Stimulated activated CD8-positive, alpha-beta memory T cell treated with anti-CD3 and anti-CD28 coated beads, Interleukin-15, amount 100 ng/mL, for 48 hours (primary cell): Measurements from ENCODE around the gene LRCH1.

Experiments
- DNase-seq, 2 donors: peaks; one replicate each; pipeline ENCODE4 v3.0.0-alpha.2; 2020; ENCODE audit warnings: low read depth in 2 of 2

Gene LRCH1

DNA sequence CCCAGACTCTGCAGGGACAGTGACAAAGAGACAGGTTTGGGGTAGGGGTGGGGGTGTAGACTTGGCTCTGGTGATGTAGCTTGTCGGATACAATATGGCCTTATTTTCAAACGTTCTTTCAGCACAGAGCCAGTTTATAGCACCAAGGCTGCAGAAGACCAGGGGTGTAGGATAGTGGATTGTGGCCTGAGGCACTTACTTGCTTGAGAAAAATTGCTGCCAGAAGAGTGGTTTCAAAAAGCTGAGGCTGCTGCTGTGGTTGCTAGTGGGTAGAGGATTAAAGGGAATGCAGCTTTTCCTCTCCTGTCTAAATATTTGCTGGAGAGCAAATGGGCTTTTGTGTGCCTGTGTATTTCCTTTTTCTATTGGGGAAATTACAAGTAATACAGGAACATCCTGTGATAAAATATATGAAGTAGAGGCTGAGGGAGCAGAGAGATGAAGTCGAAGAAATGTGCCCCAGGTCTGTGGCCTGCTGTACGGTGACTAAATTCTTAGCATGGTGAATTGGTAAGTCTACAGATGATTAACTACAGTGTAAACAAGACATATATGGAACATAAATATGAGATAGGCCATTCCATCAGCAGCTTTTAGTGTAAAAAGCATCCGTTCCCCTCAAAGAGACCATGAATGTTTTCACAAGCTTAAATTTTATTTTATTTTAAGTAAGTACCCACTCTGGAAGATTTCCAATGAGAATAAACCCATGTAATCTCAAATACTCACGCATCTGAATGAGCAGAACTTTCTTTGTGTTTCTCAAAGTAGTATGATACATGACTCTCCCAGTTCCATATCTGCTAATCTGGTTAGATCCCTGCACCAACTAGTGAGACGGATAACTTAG, 112.9 kb downstream of the LRCH1 start:
- no peak for DNase-seq

DNA sequence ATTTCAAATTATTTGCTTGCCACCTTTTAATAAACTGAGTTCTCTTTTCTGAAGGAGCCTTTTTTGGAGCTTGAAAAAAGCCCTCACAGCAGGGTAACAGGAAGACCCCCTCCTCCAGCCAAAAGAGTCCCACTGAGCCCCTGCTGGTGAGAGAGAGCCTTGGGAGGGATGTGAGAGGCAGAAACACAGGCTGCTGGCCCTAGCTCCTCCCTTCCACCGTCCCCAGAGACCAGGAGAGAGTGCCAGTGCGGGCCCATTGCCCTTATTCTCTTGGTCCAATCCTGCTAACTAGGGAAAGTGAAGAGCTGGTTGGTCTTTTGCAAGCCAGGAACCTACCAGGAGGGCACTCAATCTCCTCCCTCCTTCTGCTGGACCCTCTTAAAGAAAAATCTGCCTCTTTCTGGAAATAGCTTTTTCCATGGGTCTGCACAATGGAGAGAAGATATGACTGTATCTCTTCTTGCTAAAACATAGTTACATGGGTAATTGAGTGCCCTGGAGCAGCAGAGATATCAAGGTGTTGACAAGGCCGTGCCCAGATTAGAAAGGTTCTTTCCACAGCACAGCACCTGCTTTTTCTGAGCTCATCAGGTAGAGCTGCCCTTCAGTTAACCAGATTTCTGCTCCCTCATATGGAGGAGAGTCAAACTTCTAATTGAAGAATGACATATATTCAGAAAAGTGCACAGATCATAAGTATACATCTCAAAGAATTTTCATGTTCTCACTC, 113.9 kb downstream of the LRCH1 start:
- no peak for DNase-seq

DNA sequence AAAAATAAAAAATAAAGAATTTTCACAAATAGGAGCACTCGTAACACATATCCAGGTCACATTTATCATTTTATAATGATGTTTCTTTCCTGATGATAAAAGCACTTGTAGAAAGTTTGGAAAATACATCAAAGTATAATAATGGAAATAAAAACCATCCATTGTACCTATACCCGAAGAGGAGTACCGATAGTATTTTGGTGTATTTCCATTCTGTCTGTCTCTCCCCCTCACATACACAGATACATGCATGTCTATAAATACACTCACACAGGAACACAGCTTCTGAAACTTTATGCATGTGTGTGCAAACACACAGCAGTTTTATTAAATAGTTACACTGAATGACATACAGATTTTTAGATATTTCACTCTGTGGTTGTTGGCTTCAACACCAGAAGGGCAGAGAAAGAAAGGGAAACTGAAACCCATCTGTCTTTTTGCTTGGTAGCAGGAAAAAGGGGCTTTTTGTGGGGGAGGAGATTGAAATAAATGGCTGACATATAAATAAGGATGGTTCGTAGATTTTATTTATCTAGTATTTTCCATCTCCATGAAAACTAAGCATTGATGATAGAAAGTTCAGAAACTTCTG, 114.8 kb downstream of the LRCH1 start:
- no peak for DNase-seq

DNA sequence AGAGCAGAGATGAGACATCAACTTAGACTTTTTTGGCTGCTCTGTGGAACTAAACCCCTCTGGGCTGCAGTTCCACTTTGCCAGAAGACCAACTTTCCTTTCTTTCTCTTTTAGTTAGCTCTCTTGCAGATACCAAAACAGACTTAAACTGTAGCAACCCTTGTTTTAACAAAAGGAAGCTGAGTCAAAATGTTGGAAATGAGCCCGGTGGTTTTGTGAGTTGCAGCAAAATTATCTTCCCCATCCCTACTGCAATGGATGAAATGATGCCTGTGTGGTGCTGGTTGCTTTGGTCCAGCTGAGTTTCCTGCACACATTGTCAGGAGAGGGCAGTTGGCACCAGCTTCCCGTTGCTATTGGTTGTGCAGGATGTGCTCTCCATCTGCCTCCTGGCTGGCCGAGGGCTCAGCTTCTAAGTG, 115.3 kb downstream of the LRCH1 start:
- no peak for DNase-seq

DNA sequence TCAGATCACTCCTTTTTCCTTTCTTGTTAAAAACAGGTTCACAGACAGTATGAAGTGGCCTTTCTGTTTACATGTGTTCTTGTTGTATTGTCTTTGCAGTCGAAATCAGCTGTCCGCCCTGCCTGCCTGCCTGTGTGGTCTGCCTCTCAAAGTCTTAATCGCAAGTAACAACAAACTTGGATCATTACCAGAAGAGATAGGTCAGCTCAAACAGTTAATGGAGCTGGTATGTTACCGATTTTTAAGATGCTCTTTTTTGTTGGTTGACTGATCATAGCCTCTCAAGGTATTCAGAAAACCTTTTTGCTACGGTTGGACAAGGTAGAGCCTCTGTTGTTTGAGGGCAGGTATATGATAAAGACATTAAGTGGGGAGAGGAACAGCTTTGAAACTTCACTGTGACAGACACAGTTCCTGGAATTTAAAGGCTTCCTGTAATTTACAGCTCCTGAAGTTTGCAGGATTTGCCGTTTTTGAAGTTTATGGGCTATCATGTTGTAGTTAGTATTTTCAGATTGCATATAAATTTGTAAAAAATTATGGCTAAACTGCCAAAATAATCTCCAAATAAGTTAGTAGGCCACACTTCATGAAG, 116.1 kb downstream of the LRCH1 start:
- no peak for DNase-seq

DNA sequence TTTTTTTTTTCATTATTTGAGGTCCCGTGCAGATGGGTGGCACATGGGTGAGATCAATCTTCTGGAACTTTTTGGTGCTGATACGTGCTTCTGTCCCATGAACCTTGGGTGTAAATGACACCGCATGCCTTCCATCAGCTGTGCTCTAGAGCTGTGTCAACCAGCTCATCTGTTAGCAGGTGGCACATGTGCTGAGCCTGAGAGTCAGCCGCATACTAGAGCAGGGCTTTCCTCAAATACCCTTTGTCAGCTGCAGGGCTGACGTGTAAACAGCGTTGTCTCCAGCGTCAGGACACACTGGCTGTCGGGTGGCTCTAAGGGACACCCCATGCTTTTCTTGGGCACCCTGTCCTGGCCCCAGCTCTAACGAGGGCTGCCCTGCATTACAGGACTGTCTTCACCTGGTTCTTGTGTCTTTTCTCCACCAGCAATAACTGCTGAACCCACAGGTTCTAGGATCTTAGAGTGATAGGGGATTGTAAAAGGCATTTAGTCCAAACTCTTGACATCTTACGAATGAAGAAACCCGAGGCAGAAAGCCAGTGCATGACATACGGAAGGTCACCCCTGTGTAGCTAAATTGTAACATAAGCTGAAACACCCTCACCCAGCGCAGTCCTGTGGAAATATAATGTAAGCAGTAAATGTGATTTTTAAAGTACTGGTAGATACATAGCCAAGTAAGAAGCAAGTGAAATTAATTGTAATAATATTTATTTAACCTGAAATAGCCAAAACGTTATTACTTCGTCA, 119.5 kb downstream of the LRCH1 start:
- DNase-seq = no peak

DNA sequence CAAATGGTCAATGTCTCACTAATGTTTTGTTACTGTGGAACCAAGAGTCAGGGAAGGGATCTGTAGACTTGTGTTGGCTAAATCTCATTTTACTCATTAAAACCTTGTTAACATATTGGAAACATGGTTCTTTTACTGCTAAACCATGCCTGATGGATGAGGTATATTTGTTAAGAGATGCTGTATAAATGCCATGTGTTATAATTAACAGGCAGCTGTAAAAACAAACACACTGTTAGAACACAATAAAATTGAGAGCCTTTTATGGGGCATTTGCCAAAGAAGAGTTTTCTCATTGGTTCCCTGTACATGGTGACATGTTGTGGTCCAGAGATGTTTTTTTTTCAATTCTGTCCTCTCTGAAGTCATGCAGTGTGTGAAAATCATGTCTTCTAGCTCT, 122.0 kb downstream of the LRCH1 start:
- DNase-seq = no peak

DNA sequence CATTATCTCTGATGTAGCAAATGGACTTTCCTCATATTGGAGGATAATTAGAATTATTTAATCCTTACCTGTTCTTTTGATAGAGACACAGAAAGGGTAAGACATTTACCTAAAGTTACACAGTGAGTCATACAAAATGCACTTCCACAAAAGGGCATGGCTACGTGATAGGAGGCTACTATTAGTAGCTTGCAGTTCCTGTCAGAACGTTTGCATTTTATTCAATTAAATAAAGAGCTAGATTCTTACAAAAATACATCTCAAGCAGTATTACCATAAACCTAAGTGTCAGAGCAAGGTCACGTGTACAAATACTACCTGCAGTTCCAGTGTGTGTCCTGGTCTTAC, 123.4 kb downstream of the LRCH1 start:
- no peak for DNase-seq

DNA sequence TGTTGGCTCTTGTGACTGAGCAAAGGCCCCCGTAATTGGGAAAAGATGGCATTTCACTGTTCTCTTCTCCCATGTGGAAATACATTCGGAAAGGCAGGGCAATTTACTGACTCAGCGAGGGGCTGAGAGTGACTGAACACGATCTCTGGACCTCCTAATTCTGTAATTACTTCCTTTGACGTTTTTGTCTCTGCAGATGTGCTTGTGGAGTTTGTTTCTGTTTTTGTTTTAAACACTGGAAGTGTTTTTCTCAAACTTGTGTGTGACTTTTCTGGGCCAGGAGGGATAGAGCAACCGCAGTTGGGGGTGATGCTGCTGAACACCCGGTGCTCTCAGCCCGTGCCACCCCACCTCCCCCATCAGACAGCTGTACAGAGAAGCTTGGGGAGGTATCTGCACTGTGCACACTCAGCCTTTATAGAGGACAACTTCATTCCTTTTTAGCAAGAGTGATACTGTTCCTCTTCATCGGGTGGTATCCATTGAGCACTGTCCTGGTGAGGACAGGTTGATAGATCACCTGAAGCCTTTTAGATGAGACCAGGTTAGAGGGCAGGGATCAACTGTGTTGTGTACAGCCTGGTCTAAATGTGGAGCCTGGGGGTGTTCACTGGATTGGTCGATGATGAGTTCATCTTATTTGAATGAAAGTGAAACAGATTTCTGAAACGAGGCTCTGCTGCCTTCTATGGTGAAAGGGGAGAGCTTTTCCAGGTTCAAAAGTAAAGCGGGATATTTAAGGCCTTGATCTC, 126.6 kb downstream of the LRCH1 start:
- DNase-seq = no peak

DNA sequence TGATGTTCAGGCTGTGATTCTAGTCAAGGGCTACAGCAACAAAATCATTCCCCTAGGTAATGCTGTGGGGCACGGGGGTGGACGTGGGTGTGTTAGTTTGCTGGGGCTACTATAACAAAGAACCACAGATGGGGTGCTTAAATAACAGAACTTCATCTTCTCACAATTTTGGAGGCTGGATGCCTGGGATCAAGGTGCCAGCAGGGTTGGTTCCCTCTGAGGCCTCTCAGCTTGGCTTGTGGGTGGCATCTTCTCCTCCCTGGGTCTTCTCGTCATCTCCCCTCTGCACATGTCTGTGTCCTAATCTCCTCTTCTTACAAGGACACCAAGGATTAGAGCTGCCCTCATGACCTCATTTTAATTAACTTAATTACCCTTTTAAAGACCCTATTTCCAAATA, 129.0 kb downstream of the LRCH1 start:
- DNase-seq = no peak

DNA sequence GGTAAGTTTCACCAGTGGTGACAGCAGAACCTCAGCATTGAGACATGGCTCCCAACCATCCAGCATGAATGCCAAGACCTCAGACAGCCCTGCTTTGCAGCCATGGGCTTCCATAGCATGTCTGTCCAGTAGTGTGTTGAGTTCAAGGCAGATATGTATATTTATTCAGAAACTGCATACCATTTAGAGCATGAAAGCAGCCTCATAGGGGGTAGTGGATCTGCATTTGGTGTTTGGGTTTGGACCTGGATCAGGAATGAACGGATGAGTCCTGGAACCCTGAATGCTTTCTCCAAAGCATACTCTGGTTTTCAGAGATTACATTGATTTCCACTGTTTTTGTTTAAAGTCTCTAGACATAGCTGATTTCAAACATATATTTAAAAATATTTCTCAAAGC, 129.7 kb downstream of the LRCH1 start:
- DNase-seq = no peak

DNA sequence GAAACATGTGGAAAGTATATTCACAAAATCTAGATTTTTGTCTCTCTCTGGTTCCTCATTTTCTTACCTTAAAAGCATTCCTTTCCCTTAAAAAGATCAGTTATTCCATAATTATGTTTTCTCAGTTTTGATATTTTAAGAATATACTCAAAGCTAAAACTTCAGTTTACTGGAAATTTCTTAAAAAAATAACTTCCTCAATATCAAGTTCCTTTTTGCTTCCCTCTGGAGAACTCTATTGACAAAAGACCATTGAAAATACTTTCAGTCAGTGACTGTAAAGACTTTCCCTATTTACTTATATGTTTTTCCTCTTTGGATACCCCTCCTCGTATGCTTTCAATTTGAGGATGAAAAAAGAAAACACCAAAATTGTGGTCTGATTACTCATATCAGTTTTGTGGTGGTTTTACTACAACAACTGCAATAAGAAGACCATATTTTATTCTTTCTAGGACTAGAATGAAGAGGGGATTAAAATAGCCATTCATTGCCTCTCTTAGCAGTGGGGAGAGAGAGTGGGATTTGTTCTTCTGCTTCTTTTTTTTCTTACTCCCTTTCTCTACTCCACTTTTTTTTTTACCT, 130.8 kb downstream of the LRCH1 start:
- no peak for DNase-seq

DNA sequence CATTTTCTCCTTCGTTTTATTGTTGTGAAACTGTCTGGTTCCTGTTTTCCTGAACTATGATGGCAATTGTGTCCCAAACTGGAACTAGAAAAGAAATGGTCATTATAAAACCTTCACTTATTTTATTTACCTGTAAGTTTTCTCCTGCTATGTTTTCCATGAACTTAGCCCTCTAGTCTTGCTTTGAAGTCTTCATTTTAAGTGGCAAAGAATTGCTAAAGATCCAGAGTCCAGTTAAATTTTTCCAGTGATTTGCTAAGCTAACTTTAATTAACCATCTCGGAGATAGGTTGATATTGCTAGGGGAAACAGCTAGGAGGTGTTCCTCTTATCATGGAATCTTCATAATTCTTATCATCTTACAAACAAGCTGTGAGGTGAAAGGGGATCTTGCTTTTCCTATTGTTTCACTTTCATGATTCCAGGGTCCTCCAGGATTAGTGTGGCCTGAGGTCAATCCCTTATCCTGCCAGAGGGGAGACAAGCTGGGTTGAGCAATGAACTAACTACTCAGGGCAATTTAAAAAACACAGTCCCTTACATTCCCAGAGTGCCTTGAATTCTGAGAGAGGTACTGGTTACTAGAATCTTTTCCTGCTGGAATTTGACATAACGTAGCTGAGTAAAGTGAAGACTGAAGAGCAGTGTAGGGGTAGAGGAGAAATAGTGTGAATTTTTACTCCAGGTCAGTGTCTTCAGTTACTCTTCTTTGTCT, 131.5 kb downstream of the LRCH1 start:
- DNase-seq = no peak

DNA sequence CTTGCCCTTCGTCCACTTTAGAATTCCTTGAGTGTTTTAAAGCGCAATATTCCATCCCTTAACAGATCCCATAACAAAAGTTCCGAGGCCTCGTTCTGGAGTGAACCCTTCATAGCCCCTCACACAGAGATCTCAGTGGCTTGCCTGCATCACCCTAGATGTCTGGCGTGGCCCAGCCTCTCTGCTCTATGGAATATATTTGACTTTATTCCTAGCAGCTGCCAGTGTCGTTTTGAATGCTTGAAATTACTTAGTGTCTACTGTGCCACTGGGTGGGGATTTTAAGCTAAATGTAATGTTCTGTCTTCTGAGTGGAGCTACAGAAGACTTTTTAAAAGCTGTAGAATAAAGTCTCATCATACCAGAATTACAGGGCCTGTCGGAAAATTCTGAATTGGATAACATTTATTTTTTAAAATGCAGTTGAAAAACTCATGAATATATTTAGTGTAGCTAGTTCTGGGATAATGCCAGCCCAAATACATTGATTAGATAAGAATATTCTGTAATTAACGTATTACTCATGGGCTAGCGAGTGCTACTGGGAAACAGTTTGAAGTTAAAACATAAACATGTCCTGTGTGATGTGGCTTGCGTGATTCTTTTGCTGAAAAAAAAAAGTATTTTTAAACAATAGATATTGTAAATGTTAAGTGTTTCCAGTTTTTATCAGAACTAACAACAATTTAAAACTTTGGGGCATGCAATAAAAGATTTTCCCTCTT, 132.2 kb downstream of the LRCH1 start:
- DNase-seq = no peak

DNA sequence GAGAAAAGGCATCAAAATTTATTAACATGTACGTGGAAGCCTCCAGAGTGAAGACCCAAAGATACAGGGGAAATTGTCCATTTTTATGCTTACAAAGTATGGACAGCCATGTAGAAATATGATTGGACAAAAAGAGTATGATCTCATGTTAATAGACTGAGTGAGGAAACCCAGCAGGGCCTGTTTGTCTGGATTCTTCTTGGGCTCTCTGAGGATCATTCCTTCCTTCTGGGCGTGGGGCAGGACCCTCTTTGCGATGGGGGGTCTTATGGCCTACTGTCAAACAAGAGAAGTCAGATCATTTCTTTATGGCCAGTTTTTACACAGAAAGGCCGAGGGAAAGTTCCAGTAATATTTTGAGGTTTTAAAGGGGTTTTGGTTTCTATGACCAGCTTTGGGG, 133.2 kb downstream of the LRCH1 start:
- DNase-seq = no peak

DNA sequence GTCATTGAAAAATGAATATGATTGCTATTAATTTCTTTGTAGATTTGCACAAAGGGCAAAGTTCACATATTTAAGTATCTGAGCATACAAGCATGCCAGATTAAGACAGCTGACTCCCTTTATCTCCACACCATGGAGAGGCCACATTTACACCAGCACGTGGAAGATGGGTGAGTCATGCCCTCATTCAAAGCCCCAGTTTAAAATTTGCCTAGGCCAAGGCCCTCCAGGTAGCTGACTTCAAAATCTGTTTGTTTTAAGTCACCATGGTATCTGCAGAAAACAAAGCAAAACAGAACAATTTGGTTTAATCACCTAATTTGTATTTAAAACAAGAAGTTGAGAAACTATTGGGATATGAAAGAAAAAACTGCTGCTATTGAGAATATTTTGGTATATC, 134.8 kb downstream of the LRCH1 start:
- DNase-seq = no peak

DNA sequence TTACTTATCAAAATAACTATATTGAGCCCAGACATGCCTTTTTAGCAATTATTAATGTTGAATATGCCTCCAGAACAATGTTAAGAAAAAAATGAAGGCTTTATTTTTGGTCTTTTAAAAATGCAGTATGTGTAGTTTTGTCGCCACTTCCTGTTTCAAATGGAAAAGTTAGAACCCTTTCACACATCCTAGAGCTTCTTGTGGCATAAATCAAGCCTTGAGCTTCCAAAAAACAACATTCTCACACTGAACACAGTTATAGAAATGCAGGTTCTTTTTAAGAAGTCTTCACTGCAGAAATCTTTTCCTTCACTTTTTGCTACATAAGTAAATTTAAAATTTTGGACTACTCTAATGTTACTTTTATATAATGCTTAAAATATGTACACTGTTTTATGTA, 135.3 kb downstream of the LRCH1 start:
- no peak for DNase-seq

DNA sequence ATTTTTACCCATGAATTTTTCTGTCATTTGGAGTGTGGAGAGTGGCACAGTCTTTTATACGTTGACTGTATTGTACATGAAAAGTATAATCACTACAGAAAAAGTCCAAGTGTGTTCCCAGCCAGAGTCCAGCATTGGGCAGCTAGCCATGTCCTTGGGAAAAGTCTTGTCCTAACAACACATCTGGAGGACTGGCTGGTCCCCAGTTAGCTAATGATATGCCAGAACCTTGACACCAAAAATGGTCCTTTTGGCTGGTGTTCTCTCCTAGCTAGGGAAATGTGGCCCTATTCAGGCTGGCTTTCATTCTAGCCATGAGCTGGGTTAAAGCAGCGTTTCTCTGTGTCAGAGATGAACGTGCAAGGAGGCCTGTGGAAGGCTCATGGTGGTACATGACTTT, 145.0 kb downstream of the LRCH1 start:
- DNase-seq = no peak

DNA sequence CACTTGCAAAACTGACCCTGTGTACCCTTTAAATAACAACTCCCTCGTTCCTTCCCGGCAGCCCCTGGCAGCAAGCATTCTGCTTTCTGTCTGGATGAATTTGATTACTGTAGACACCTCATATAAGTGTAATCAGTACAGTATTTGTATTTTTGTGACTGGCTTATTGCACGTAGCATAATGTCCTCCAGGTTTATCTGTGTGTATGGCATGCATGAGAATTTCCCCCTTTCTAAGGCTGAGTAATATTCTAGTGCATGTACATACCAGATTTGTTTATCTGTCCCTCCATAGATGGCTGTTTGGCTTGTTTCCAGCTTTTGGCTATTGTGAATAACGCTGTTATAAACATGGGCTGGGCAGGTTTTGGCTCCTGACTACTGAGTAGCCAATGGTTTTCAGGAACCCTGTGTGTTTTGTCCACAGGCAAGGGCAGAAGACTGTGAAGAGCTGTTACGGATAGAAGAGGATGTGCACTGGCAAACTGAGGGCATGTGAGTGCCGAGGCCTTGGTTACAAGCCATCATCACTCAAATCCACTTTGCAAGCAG, 146.0 kb downstream of the LRCH1 start:
- DNase-seq = no peak
